A673 (cell line): ENCODE measurements around the gene HTR1B.

Experiments
- EZH2 ChIP-seq: fragments of 200-600 bp; sonication (generic); IDR thresholded peaks from 2 replicates; pipeline ENCODE4 v1.6.1; 2017; ENCODE audit warnings: borderline replicate concordance, low read depth, mild to moderate bottlenecking, mixed read lengths, antibody characterized with exemption, low read length; ENCODE audit not compliant: poor library complexity, severe bottlenecking
- TF ChIP-seq, protein P1 (sequence below): fragments of 300-800, 200-600 bp; sonication (generic); conservative IDR thresholded peaks from 2 replicates; pipeline ENCODE4 v1.5.1; 2017; ENCODE audit warnings: low read depth, mild to moderate bottlenecking, antibody characterized with exemption, low read length, moderate library complexity, mixed read lengths

DNA sequence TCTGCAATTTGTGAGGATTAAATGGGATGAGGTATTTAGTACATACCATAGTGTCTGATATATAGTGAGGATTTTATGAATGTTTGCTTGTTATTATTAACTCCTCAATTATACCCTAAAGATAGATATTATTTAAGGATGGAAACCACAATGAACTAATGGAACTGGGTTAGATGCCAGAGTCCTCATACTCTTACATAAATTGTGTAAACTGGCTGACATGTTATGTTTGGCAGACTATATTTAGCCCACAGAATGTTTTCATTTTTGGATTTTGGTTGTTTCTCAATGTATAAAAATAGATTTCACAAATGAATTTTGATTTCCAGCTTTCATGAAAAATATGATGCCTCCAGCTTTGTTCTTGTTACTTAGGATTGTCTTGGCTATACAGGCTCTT, 37.6 kb downstream of the HTR1B start:
- TF ChIP-seq, protein P1, sequence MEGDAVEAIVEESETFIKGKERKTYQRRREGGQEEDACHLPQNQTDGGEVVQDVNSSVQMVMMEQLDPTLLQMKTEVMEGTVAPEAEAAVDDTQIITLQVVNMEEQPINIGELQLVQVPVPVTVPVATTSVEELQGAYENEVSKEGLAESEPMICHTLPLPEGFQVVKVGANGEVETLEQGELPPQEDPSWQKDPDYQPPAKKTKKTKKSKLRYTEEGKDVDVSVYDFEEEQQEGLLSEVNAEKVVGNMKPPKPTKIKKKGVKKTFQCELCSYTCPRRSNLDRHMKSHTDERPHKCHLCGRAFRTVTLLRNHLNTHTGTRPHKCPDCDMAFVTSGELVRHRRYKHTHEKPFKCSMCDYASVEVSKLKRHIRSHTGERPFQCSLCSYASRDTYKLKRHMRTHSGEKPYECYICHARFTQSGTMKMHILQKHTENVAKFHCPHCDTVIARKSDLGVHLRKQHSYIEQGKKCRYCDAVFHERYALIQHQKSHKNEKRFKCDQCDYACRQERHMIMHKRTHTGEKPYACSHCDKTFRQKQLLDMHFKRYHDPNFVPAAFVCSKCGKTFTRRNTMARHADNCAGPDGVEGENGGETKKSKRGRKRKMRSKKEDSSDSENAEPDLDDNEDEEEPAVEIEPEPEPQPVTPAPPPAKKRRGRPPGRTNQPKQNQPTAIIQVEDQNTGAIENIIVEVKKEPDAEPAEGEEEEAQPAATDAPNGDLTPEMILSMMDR = no peak
- TF ChIP-seq EZH2 = no peak
